Stimulated activated CD8-positive, alpha-beta memory T cell treated with anti-CD3 and anti-CD28 coated beads, Interleukin-4, amount 100 ng/mL, for 24 hours (primary cell): Measurements from ENCODE around the gene SLC8A2.
A peak's percentile ranks its signal among the peaks of the same experiment; 100 is the strongest.

ENCODE experiments used
- DNase-seq: peaks from one replicate; pipeline ENCODE4 v3.0.0-alpha.2; 2020; ENCODE audit warnings: low read depth

The SLC8A2 gene

GRCh38 chr19:47471733-47472457 lies at the start of gene SLC8A2:
Gene SLC8A2 (minus strand): TSS chr19:47471893. CDS start chr19:47466403, 5,490 bp downstream.
- peak; percentile 32 for DNase-seq

- DNase-seq = no peak
Observed at GRCh38 chr19:47520839-47521238, 49.1 kb upstream of the SLC8A2 start.

DNA sequence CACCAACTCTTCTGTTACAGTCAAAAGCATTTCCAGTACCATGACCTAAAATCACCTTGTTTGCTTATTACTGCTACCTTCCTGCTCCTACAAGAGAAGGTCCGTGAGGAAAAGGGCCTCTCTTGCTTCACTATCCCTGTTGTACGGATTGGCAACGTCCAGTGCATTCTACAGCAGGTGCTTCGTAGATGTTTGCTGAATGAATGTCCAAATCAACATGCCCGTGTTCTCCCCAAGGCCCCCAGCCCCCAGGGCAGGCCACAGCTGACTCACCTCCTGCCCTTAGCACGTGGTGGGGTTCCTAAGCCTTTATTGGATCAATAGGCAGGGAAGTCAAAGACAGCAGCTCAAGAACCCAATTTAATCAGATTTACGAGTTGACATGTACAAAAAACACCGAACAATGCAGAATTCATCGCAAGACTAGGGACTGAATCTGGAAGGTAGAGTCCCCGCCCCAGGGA lies 48.7 kb upstream of the SLC8A2 start:
- no peak for DNase-seq

GRCh38 chr19:47518854-47519253 lies 47.2 kb upstream of the SLC8A2 start:
- no peak for DNase-seq

GRCh38 chr19:47518139-47518538 lies 46.4 kb upstream of the SLC8A2 start:
- peak; percentile 59 for DNase-seq

- DNase-seq = peak; percentile 100
Observed at GRCh38 chr19:47514869-47515588, 43.3 kb upstream of the SLC8A2 start, which contains the start of gene NAPA. Gene NAPA (minus strand): TSS chr19:47515063. CDS start chr19:47514940, 123 bp downstream.

GRCh38 chr19:47514151-47514868 lies 42.6 kb upstream of the SLC8A2 start:
- no peak for DNase-seq

GRCh38 chr19:47512948-47513319 lies 41.2 kb upstream of the SLC8A2 start:
- DNase-seq = no peak

DNA sequence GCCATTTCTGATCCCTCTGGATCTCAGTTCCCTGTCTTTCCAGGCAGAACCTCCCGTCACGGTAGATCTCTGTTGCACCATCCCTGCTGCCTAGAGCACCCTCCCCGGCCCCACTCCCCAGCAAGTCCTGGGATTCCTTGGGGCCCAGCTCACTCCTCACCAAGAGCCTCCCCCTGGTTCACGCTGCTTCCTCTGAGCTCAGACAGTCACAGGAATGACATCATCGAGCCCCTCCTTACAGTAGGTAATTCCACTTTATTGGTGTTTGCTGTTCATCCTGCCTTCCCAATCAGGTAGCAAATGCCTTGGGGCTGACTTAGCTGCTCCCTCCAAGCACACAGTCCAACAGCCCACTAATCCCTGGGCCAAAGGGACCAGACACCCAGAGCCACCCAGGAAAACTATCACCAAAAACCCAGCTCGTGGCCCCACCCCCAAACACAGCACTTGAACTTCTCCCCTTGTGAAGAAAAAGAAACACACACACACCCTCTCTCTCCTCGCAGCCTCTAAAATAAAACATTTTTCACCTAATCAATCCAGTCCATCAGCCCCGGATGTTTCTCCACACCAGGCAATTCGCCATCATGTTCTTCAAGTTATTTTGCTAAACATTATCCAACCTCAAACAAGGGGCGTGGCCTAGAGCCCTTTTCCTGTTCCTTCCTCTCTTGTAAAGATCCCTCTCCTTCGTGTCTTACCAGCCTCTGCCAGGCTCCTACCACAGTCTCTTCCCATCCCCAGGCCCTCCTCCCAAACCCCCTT lies 40.7 kb upstream of the SLC8A2 start:
- no peak for DNase-seq

- DNase-seq = no peak
Observed at GRCh38 chr19:47511681-47512080, 40.0 kb upstream of the SLC8A2 start.

DNA sequence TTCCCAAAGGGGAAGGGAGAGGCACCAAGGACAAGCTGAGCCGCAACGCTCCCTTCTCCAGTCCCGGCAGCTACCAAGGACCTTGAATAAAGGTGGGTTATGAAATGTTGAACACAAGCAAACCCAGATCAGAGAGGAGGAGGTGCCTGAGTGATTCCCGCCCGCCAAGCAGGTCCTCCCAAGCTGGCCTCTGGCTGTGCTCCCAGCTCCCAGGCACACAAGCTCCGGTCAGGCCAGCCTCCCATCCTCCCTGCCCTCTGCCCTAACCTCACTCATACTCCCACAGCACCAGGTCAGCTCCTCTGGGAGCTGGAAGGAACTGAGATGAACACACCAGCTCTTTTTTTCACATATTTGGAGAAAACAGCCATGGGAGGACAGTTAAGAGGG lies 39.4 kb upstream of the SLC8A2 start:
- no peak for DNase-seq

- no peak for DNase-seq
Observed at GRCh38 chr19:47510516-47511127, 38.9 kb upstream of the SLC8A2 start.

- no peak for DNase-seq
Observed at GRCh38 chr19:47509973-47510372, 38.3 kb upstream of the SLC8A2 start.

DNA sequence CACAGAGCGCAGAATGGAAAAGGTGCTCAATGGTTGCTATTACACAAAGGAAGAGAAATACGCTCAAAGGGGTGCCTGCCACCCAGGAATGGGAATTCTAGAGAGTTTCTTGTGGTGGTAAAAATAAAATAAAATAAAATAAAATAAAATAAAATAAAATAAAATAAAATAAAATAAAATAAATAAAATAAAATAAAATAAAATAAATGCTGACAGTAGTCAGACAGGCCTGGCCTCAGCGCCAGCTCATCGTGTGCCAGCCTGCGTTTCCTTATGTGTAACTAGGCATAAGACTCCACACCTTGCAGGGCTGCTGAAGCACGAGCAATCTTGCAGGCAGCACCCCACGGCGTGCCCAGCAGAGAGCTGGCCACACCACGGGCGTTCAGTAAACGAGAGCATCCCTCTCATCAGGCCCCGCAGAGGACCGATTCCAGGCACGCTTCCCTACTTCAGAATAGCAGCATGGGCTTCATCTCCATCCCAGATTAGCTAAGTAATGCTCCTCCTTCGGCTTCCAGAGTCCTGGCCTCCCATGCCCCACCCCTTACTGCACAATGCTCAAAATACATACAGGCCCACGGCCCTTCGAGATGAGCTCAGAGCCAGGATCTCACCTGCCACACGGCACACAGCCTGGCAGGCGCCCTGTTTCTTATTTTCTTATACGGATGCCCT lies 37.6 kb upstream of the SLC8A2 start:
- DNase-seq = no peak

GRCh38 chr19:47508721-47509120 lies 37.0 kb upstream of the SLC8A2 start:
- DNase-seq = no peak

GRCh38 chr19:47507924-47508553 lies 36.3 kb upstream of the SLC8A2 start:
- no peak for DNase-seq

- DNase-seq = no peak
Observed at GRCh38 chr19:47507012-47507411, 35.3 kb upstream of the SLC8A2 start.

GRCh38 chr19:47506459-47506858 lies 34.8 kb upstream of the SLC8A2 start:
- DNase-seq = no peak

- DNase-seq = no peak
Observed at GRCh38 chr19:47505506-47505905, 33.8 kb upstream of the SLC8A2 start.

DNA sequence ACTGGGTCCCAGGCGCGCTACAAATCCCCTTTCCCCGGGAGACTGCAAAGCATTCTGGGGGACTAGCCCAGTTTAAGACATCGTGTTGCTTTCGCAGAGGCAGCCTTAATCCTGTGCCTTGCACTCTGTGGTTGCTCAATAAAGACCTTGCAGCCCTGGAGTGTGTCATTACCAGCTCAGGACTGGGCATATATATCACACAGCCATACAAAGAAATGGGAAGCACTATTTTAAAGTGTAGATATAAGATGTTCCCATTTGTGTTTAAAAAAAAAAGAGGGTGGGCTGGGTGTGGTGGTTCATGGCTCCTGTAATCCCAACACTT lies 32.1 kb upstream of the SLC8A2 start:
- no peak for DNase-seq
